GM21515 (cell line): Measurements from ENCODE around the gene TBC1D5.
A peak's percentile ranks its signal among the peaks of the same experiment; 100 is the strongest.
"Not testable (repeated sequence)": the region's sequence is repeated elsewhere in the genome, so short reads cannot be mapped to it uniquely, and the experiment has no call there.

Experiments used
- ATAC-seq: cut with Tn5 transposase; IDR thresholded peaks from one replicate; pipeline ENCODE4 v1.9.1; 2021; ENCODE audit not compliant: unreplicated experiment

The TBC1D5 gene

DNA sequence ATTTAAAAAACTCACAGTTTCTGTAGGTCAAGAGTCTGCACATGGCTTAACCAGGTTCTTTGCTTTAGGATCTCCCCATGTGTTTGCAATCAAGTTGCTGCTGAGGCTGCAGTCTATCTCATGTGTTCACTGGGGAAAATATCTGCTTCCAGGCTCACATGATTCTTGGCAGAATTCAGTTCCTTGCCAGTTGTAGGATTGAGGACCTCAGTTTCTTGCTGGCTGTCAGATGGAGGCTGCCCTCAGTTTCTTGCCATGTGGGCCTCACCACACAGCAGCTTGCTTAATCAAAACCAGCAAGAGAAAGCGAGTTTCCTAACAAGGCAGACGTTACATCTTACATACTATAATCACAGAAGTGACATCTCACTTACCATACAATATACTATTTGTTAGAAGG lies 10.0 kb upstream of the TBC1D5 start:
- no peak for ATAC-seq

GRCh38 chr3:17749705-17750293 lies 7.4 kb upstream of the TBC1D5 start:
- peak; percentile 28 for ATAC-seq

- ATAC-seq, result peak; percentile 34
Measured at GRCh38 chr3:17749281-17749680, 6.8 kb upstream of the TBC1D5 start.

DNA sequence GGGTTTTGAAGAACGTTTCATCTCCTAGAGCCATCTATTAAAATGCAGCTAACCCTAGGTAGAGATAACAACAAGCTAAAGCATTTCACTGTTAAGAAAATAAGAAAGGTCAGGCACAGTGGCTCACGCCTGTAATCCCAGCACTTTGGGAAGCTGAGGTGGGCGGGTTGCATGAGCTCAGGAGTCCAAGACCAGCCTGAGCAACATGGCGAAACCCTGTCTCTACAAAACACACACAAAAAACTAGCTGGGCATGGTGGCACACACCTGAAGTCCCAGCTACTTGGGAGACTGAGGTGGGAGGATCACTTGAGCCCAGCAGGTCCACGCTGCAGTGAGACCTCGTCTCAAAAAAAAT lies 5.4 kb upstream of the TBC1D5 start:
- ATAC-seq, result no peak

DNA sequence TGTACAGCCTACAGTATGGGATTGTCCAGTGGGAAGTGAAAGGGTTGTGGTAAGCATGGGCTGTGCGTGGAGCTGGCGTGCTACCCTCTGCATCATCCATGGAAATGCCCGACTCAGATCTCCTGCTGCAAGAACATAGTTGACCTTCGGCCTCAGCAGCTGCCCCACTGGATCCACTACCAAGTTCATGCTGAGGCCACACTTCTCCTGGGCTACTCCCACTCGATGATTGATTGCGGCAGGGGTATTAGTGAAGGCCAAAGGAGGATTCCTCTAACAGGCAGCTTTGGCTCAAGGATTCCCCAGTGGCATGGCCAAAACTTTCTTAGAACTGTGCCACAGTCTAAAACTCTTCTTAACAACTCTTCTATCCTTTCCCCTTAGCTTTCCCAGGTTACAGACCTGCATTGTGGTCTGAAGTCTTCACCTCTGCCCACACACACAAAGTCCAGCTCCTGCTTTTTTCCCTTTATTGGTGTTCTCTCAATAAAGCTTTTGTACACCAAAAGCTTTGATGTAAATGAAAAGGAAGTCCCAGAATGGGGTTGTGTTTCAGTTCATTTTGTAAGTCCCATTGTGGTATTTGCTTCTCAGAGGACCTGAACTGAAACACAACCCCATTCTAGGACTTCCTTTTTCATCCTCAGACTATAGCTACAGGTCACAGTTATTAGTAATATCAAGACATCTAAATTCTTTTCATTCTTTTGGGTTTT lies 4.9 kb upstream of the TBC1D5 start:
- peak; percentile 79 for ATAC-seq

GRCh38 chr3:17745894-17746293 lies 3.5 kb upstream of the TBC1D5 start:
- ATAC-seq, result no peak

GRCh38 chr3:17745301-17745700 lies 2.9 kb upstream of the TBC1D5 start:
- ATAC-seq, result no peak

DNA sequence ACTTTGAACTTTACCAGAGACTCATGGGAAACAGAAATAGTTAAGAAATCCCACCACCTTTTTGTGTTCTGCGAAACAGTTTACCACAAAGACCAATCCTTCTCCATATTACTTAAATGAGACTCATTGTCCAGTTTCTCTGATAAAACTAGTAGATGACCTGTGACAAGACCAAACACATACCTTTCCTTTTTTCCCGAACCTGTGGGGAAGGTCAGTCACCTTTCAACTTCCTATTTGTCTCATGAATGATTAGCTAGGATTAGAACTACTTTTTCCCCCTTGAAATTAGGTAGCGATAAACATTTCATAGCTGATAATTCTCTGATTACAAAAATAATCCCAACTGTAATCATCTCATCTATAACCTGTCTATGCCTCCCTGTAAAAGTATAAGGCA lies 2.3 kb upstream of the TBC1D5 start:
- ATAC-seq, result no peak

DNA sequence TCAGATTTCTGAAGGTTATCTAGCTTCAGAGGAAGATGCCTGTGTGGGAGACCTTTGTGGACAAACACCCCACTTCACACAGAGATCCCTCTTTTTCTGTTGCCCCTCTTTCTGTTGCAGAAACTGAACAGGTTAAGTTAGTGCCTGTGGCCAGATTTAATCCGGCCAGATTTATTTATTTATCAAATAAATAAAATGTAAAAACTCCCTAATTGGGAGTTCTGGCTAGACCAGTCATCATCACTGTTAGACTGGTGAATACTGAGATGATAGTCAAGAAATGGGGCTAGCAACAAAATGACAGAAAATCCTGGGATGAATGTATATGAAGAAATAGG lies 1.2 kb upstream of the TBC1D5 start:
- ATAC-seq, result no peak

DNA sequence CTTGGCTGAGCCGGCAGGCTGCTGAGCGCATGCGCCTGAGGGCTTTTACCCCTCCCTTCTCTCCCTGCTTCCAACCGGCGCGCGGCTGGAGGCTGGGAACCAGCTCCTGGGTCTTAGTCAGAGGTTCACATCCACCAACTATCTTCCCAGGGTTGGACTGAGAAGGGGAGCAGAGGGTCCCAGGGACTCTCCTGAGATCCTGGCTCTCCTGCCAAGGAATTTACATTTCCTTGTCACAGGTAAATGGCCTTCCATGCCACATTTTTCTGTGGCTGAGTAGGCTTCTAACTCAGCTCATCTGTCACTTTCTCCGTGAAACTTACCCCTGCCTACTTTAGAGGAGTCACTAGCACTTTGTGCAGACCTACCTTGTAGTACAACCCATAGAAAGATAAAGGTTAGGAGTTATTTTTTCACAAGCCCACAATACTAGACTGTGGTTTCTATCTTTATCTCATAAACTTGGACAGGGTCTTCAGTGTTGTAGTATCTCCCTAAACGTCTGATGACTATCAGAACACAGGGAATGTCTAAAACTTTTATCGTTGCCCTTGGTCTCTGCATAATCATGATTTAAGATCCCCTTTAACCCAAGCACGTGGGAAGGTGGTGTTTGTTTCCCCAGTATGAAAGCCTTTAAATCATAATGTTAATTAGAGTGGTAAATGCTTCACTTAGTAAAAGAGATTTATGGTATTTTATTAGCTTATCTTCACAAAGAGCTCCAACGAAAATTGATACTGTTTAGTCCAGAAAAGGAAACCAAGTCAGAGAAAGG lies 638 bp upstream of the TBC1D5 start:
- no peak for ATAC-seq

DNA sequence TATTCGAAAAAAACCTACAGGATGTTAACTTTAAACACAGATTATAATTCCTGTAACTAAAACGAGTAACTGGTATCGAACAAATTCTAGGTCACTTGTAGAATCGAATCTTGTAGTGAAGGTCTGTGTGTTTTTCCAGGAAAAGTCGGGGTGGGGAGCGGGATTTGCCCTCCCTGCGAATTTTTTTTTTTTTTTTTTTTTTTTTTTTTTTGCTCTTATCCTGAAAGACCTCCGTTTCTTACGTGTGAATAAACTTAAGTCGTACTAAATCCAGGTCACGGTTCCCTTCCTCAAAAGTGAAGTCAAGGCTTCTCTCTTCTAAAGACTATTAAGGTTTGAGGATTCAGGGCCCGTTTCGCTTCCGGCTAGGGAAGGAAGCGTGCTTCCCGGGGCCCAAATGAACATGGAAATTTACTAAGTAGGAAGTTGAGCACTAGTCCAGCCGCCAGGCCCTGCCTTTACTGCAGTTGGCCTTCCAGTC lies 770 bp downstream of the TBC1D5 start:
- no peak for ATAC-seq

- ATAC-seq, result no peak
Measured at GRCh38 chr3:17740721-17741141, 1.7 kb downstream of the TBC1D5 start.

DNA sequence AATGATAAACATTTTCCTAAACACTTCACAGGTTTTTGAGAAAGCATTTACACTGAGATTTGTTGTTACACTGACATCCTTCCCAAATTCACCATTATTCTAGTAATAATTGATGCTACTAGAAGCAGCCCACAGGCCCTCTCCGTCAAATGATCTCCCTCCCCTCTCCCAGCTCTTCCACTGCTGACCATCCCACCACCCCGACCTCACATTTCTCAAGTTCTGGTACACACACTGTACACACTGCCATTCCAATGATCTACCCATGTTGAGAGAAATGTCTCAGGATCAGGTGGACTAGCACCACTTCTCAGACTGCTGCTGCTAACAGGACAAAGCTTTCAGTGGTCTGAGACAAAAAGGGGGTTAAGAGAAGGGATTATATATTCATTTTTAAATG lies 3.5 kb downstream of the TBC1D5 start:
- ATAC-seq, result no peak

GRCh38 chr3:17738219-17738618 lies 4.2 kb downstream of the TBC1D5 start:
- ATAC-seq, result no peak

- ATAC-seq, result no peak
Measured at GRCh38 chr3:17737591-17737990, 4.8 kb downstream of the TBC1D5 start.

DNA sequence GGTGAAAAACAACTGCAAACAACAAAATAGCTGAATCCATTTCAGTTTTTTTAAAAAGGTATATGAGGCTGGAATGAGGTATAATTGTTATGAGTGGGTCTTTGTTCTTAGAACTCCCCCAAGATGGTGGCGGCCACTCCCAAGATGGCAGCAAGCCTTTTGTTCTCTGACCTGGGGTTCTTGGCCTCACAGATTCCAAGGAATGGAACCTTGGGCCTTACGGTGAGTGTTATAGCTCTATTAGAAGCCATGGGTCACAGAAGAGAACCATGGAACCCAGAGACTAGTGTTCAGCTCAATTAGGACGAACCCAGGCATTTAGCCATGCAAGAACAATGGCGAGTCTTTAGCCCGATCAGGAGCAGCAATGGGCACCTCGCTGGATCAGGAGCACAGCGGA lies 7.1 kb downstream of the TBC1D5 start:
- ATAC-seq, result not testable (repeated sequence)

GRCh38 chr3:17733768-17734167 lies 8.7 kb downstream of the TBC1D5 start:
- ATAC-seq, result no peak

- no peak for ATAC-seq
Measured at GRCh38 chr3:17733215-17733614, 9.2 kb downstream of the TBC1D5 start.

GRCh38 chr3:17730318-17730967 lies 12.0 kb downstream of the TBC1D5 start:
- ATAC-seq, result no peak

DNA sequence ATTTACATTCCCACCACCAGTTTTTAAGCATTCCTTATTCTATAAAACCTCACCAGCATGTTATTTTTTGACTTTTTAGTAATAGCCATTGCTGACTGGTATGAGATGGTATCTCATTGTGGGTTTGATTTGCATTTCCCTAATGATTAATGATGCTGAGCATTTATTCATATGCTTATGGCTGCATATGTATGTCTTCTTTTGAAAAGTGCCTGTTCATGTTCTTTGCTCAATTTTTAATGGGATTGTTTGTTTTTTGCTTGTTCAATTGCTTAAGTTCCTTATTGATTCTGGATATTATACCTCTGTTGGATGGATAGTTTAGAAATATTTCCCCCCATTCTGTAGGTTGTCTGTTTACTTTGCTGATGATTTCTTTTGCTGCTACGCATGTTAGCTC lies 16.1 kb downstream of the TBC1D5 start:
- ATAC-seq, result no peak

GRCh38 chr3:17725844-17726243 lies 16.6 kb downstream of the TBC1D5 start:
- not testable (repeated sequence) for ATAC-seq

DNA sequence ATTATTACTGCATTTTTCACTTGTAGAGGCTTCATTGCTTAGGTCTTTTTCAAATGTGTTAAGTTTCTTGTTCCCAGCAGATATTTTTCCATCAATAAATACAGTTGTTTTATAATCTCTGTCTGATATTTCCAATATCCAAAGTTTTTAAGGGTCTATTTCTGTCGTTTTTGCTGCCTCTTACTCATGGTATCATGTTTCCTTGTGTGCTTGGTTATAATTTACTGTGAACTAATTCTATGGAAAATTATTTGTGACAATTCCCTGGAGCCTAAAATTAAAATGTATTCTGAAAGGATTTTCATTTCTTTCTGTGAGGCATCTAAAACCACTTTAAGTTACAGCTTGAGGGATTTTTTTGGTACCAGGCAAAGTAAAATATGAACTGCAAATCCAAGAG lies 17.5 kb downstream of the TBC1D5 start:
- no peak for ATAC-seq
